ENCODE measurements around the gene AAK1.
"Not testable (repeated sequence)": the region's sequence is repeated elsewhere in the genome, so short reads cannot be mapped to it uniquely, and the experiment has no call there.

Gene AAK1

GRCh38 chr2:69643602-69644505, at the start of gene AAK1:
TSS of gene AAK1 (minus strand) at chr2:69643739. CDS start at chr2:69643040, 699 bp downstream.
- DNase-seq (ENCODE audit: low read depth): peak; percentile 89

- DNase-seq (ENCODE audit: low read depth): no peak
Measured at GRCh38 chr2:69692424-69692823, 48.9 kb upstream of the AAK1 start.

DNA sequence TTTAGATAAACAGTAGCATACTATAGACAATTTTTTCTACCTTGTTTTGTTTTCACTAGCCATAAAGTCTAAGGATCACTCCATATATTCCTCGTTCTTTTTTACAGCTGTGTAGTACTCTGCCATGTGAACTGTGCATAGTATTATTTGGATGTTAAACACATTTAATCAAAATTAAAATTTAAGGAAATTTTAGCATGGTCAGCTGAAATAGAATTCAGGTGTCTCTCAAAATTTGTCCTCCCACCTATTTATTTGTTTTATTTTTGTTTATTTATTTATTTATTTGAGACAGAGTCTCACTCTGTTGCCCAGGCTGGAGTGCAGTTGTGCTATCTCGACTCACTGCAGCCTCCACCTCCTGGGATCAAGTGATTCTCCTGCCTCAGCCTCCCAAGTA, 46.4 kb upstream of the AAK1 start:
- no peak for DNase-seq (ENCODE audit: low read depth)

DNA sequence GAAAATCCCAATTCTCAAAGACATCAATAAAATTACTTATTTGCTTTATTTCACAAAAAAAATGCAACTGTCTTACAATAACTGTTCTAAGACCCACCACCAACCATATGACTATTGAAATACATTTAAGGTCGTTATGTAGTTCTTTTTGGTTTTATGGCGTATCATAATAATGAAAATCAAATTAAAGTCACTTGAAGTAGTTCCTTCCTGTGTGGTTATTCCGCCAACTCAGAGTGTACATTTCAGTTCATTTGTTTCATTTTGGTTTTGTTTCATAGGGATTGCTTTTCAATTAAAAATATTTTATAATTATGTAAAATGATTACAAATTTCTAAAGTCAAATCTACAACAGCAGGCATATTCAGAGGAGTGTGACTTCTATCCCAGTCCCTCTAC, 45.9 kb upstream of the AAK1 start:
- no peak for DNase-seq (ENCODE audit: low read depth)

DNA sequence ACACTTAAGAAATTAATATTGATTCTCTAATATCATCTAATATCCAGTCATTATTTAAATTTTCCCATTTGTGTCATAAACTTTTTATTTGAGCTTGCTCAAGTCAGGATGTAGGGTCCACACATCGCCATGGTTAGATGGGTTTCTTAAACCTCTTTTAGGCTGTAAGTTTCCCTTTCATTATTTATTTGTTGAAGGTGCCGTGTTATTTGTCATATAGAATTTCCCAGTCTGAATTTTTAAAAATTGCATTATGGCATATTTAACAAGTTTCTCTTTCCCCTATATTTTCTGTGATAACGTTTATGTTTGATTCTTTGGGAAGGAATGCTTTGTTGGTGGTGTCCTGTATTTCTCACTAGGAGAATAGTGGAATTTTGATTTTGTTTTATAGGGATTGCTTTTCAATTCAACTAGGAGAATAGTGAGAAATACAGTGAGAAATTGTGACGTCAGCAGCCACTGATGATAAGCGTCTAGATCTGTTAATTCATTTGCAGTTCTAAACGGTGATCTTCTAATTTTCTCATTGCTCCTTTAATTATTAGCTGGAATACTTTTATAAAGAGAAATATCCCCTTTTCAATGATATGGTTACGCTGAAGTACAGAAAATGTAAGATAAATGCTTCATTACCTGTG, 44.6 kb upstream of the AAK1 start:
- DNase-seq (ENCODE audit: low read depth): no peak

DNA sequence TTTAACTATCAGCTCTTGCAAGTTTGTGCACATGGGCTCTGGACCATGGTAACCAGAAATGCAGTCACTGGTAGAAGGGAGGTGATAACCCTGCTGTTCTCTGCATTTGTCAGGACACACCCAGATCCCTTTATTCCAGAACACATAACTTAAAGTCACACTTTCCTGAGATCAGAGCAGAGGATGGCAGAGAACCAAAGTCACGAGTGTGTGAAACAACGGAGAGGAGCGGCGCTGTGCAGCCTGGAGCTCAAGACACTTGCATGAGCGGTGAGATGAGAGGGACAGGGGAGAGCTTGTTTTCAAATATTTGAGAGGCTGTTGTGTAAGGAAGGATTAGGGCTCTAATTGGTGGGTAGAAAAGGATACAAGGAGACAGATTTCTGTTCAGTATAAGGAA, 43.3 kb upstream of the AAK1 start:
- no peak for DNase-seq (ENCODE audit: low read depth)

DNA sequence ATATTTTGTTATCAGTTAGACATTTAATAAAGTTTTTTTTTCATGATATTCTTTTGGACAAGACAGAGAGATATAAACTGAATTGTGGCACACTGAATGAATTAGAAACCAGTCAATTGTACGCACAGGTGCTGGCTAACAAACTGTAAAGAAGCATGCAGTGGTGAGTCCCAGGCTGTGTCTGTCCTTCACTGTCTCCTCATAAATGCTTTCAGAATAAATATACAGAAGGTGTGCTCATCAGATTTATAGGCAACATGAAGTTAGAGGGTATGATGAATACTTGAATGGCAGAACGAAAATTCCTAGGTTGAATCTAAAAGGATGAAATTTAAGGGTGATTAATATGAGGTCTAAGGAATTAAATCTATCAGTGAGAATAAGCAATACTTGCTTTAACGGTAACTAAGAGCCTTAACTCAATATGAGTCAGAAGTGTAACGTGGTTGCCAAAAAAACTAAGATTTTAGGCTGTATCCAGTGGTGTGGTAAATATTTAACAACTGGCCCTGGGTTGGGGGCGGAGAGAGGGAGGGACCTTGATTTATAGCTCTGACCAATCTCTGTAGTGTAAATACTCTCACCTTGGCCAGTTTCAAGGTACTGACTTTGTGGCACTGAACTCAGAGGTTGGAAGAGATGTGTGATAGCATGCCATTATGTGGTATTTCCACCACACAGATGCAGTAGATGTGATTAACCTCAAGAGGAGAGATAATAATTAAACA, 41.9 kb upstream of the AAK1 start:
- no peak for DNase-seq (ENCODE audit: low read depth)

- DNase-seq (ENCODE audit: low read depth): no peak
Measured at GRCh38 chr2:69683170-69683971, 39.8 kb upstream of the AAK1 start.

- DNase-seq (ENCODE audit: low read depth): no peak
Measured at GRCh38 chr2:69682525-69682924, 39.0 kb upstream of the AAK1 start.

GRCh38 chr2:69680001-69680675, 36.6 kb upstream of the AAK1 start:
- no peak for DNase-seq (ENCODE audit: low read depth)

DNA sequence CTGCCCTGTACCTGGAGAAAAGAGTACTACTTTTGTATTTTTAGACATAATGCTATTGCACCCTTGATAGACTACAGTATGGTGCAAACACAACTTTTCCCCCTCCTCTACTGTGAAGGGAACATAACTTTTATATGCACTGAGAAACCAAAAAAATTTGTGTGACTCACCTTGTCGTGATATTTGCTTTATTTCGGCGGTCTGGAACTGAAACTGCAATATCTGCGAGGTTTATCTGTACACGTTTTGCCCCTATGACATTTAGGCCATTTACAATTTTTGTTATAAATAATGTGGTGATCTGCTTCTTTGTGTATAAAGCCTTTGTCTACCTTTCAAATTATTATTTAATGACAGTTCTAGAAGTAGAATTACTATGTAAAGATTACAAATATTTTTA, 34.4 kb upstream of the AAK1 start:
- DNase-seq (ENCODE audit: low read depth): no peak

- no peak for DNase-seq (ENCODE audit: low read depth)
Measured at GRCh38 chr2:69676146-69676545, 32.6 kb upstream of the AAK1 start.

- no peak for DNase-seq (ENCODE audit: low read depth)
Measured at GRCh38 chr2:69674316-69674670, 30.8 kb upstream of the AAK1 start.

DNA sequence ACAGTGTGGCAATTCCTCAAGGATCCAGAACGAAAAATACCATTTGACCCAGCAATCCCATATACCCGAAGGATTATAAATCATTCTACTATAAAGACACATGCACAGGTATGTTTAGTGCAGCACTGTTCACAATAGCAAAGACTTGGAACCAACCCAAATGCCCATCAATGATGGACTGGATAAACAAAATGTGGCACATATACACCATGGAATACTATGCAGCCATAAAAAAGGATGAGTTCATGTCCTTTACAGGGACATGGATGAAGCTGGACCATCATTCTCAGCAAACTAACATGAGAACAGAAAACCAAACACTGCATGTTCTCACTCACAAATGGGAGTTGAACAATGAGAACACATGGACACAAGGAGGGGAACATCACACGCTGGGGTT, 29.6 kb upstream of the AAK1 start:
- DNase-seq (ENCODE audit: low read depth): not testable (repeated sequence)

GRCh38 chr2:69669666-69670065, 26.1 kb upstream of the AAK1 start:
- no peak for DNase-seq (ENCODE audit: low read depth)

DNA sequence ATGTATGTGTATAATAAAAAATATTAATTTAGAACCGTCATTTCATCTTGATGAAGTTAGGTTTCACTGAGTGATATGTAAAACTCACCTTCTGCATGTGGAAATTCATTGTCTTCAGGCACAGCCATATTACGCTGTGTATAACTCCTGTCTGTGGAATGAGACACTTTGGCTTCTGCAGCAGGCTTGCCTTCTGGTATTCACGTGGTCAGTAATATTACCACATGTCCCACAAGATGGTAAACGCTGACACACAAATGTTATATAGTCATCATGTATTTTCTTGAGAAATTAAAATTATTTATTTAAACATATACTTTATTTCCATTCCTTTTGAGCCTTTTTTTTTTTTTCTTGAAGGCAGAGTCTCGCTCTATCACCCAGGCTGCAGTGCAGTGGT, 25.1 kb upstream of the AAK1 start:
- no peak for DNase-seq (ENCODE audit: low read depth)

GRCh38 chr2:69667805-69668382, 24.4 kb upstream of the AAK1 start:
- no peak for DNase-seq (ENCODE audit: low read depth)

- no peak for DNase-seq (ENCODE audit: low read depth)
Measured at GRCh38 chr2:69665152-69665551, 21.6 kb upstream of the AAK1 start.

GRCh38 chr2:69663860-69664259, 20.3 kb upstream of the AAK1 start:
- DNase-seq (ENCODE audit: low read depth): no peak

GRCh38 chr2:69662547-69662946, 19.0 kb upstream of the AAK1 start:
- DNase-seq (ENCODE audit: low read depth): not testable (repeated sequence)

DNA sequence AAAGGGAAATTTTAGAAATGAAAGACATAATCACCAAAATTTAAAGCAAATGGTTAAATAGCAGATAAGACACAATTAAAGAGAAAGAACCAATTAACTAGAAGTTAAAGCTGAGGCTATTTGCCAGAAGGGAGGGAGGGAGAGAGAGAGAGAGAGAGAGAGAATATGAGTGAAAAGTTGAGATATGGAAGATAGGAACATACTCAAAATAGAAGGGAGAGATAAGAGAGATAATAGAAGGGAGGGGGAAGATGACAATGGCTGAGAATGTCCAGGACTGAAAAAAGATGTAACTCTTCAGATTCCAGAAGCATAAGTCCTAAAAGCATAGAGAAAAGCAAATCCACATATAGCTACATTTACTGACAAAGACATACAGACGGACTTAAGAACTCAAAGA, 17.1 kb upstream of the AAK1 start:
- no peak for DNase-seq (ENCODE audit: low read depth)
